Measurements from ENCODE around the gene TBCE. TPM values are rescaled to one million over a fixed set of nuclear protein-coding genes. Genes with fewer than 3 reads are reported as not detected.

TBCE gene
- total and polyA plus RNA-seq, 9 of the 15 experiments (the other 6 are each of a cell fraction or from before 2014, with no cell fraction given) = 52.6 to 92.1 (median 82.1) TPM

- Histone ChIP-seq H3K27me3 (ENCODE audit: control insufficient read depth in 2 of 2, insufficient read depth in 2 of 2, low read length in 2 of 2) (no peaks in the 10 kb centered on the region), H3K9ac (ENCODE audit: insufficient read depth in 1 of 2, low read depth in 2 of 2, low read length in 2 of 2) (peak overlapping the region in 1 of 2 experiments; percentile 23; a peak in 1 of 4 replicates), H3K9me1 (ENCODE audit: control insufficient read depth, insufficient read depth, low read length) (no peaks in the 10 kb centered on the region), H3K79me2 (ENCODE audit: control insufficient read depth, insufficient read depth, low read length) (no peaks in the 10 kb centered on the region), H3K4me1 (replicated peaks in 1 of 2; ENCODE audit: control insufficient read depth in 2 of 2, insufficient read depth in 2 of 2, low read length in 2 of 2) (no peaks in the 10 kb centered on the region), H3K9me3 (replicated peaks; ENCODE audit: control insufficient read depth, insufficient read depth, low read depth, low read length) (no peaks in the 10 kb centered on the region), H4K20me1 (replicated peaks; ENCODE audit: control insufficient read depth, insufficient read depth, low read length) (no peaks in the 10 kb centered on the region), H3K27ac (ENCODE audit: extremely low read depth, low read depth, low read length) (no peak overlapping the region), H3K4me2 (ENCODE audit: insufficient read depth, low read length) (peak overlapping the region; percentile 17; the same call in 1 of the 2 replicates), H2AFZ (ENCODE audit: low read depth, low read length) (peak overlapping the region; percentile 56), H3K36me3 (ENCODE audit: control insufficient read depth, insufficient read depth, low read length) (no peaks in the 10 kb centered on the region), H3K4me3 (no peak overlapping the region)
- BruUV-seq (replicated peaks) = no TSS peak
- in situ Hi-C loops (cut with MboI) (no loop called here), intact Hi-C loops (cut with micrococcal nuclease) (no loop called here)
- ATAC-seq (peak; percentile 42), FAIRE-seq (peak; percentile 29), DNase-seq (ENCODE audit: extremely low read depth in 1 of 4, low spot score in 3 of 4) (peak in 1 of 4 experiments; percentile 13)
- CTCF ChIA-PET (ENCODE audit: low intra/inter-chr PET ratio) = no interaction called here
- POLR2A ChIA-PET = interaction anchor here (0.5 to 2.1 kb wide), 5 partner anchors 10 to 1465 kb away, joined by 3 to 11 read pairs (median 3); partner anchors contain the start of gene TBCE
- WGBS (ENCODE audit: insufficient coverage, low coverage, missing lambda C conversion rate) = 34% methylated on average over 11 of the region's 11 CpGs
- TF ChIP-seq BRD9 (IDR thresholded peaks at IDR 0.05; ENCODE audit: low read depth, partially characterized antibody) = no peak
- no peak for TF ChIP-seq FOXK1 (CRISPR knock-in tag; IDR thresholded peaks at IDR 0.05; ENCODE audit: borderline replicate concordance)
- no peak for TF ChIP-seq FOXM1 (IDR thresholded peaks at IDR 0.05; ENCODE audit: low read depth)
- TF ChIP-seq FOXM1 (CRISPR knock-in tag; IDR thresholded peaks at IDR 0.05; ENCODE audit: low read depth) = no peak
- no peak for TF ChIP-seq ZBTB8A (IDR thresholded peaks at IDR 0.05; ENCODE audit: partially characterized antibody)
- no peak for TF ChIP-seq TFAM (CRISPR knock-in tag; conservative IDR thresholded peaks at IDR 0.05)
- TF ChIP-seq, protein P1, sequence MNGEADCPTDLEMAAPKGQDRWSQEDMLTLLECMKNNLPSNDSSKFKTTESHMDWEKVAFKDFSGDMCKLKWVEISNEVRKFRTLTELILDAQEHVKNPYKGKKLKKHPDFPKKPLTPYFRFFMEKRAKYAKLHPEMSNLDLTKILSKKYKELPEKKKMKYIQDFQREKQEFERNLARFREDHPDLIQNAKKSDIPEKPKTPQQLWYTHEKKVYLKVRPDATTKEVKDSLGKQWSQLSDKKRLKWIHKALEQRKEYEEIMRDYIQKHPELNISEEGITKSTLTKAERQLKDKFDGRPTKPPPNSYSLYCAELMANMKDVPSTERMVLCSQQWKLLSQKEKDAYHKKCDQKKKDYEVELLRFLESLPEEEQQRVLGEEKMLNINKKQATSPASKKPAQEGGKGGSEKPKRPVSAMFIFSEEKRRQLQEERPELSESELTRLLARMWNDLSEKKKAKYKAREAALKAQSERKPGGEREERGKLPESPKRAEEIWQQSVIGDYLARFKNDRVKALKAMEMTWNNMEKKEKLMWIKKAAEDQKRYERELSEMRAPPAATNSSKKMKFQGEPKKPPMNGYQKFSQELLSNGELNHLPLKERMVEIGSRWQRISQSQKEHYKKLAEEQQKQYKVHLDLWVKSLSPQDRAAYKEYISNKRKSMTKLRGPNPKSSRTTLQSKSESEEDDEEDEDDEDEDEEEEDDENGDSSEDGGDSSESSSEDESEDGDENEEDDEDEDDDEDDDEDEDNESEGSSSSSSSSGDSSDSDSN (IDR thresholded peaks at IDR 0.05; ENCODE audit: borderline replicate concordance in 1 of 2, low read depth in 2 of 2, low read length in 2 of 2) = no peak
- TF ChIP-seq, protein P2, sequence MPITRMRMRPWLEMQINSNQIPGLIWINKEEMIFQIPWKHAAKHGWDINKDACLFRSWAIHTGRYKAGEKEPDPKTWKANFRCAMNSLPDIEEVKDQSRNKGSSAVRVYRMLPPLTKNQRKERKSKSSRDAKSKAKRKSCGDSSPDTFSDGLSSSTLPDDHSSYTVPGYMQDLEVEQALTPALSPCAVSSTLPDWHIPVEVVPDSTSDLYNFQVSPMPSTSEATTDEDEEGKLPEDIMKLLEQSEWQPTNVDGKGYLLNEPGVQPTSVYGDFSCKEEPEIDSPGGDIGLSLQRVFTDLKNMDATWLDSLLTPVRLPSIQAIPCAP (CRISPR knock-in tag; IDR thresholded peaks at IDR 0.05; ENCODE audit: borderline replicate concordance) = no peak
- TF ChIP-seq ZNF766 (CRISPR knock-in tag; conservative IDR thresholded peaks at IDR 0.05) = no peak
- no peak for TF ChIP-seq MTA2 (IDR thresholded peaks at IDR 0.05; ENCODE audit: low read depth)
These were observed 9.5 kb upstream of the TBCE start for GRCh38 chr1:235357485-235358373.
